ENCODE results near the gene NELL1. TPM values are rescaled to one million over a fixed set of nuclear protein-coding genes. Genes with fewer than 3 reads are reported as not detected.

The NELL1 gene
- total RNA-seq, 2 donors from 2014 or later: 0.19 TPM; not detected in 1

DNA sequence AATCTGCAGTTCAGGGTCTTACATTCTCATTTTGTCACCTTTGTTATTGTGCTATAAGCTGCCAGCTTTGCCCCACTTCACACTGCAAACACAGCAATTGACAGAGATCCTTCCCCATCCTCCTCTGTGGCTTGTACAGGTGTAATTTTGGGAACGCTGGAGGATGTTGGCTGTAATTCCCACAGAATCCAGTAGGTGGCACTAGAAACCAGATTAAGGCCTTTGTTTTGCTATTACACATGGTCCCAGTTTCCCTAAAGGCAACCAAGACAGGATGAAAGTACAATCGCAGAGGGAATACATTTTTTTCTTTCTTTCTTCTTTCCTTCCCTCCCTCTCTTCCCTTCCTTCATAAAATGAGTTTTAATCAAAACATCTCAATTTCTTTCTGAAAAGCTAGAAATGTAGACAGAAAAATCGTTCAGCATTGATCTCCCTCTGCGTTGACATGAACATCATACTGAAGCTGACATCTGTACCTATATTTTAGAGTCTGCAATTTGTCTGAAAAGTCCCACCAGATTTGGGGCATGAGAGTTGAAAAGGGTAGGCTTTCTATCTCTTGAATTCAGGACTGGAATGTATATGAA is 21.3 kb upstream of the NELL1 start:
- TF ChIP-seq, protein P1, sequence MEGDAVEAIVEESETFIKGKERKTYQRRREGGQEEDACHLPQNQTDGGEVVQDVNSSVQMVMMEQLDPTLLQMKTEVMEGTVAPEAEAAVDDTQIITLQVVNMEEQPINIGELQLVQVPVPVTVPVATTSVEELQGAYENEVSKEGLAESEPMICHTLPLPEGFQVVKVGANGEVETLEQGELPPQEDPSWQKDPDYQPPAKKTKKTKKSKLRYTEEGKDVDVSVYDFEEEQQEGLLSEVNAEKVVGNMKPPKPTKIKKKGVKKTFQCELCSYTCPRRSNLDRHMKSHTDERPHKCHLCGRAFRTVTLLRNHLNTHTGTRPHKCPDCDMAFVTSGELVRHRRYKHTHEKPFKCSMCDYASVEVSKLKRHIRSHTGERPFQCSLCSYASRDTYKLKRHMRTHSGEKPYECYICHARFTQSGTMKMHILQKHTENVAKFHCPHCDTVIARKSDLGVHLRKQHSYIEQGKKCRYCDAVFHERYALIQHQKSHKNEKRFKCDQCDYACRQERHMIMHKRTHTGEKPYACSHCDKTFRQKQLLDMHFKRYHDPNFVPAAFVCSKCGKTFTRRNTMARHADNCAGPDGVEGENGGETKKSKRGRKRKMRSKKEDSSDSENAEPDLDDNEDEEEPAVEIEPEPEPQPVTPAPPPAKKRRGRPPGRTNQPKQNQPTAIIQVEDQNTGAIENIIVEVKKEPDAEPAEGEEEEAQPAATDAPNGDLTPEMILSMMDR (IDR thresholded peaks at IDR 0.05): peak; percentile 89
- Histone ChIP-seq H3K27ac (no peak overlapping the region), H3K27me3 (no peaks in the 10 kb centered on the region), H3K9ac (ENCODE audit: low read depth in 2 of 2, low read length in 2 of 2) (no peak overlapping the region), H3K4me1 (no peaks in the 10 kb centered on the region), H3K9me3 (no peaks in the 10 kb centered on the region), H3K36me3 (no peaks in the 10 kb centered on the region), H3K4me3 (no peak overlapping the region)
- intact Hi-C loops (cut with DNase I): loop anchor here (10.0 kb wide), 2 partner anchors 1487 to 1657 kb away; no protein-coding TSS in a partner anchor
- DNase-seq: peak; percentile 56

DNA sequence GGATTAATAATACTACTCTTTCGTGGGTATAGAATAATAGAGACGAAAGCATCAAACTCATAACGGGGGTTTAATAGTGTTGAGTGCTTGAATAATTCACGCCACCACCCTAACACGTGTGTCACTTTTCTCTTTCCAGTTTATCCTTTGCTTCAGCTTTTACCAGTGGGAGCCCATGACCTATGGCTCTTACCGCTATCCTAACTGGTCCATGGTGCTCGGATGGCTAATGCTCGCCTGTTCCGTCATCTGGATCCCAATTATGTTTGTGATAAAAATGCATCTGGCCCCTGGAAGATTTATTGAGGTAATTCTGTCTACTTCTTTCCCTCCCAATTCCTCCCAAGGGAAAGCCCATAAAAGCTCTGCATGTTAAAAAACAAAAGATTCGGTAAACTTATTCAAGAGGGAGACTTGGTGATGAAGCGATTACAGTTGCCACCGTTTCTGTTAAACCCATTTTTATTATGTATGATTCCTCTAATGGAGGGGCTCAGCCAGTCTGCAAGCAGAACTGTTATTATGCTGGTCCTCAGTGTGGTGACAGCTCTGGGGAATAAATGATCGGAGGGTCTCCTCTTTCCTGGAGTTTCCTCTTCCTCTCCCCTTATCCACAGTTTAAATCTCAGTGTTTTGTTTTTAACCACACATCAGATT is 17.1 kb upstream of the NELL1 start:
- no peak overlapping the region for H3K27ac ChIP-seq
- no peaks in the 10 kb centered on the region for H3K9me3 ChIP-seq
- no peak for DNase-seq
- H3K27me3 ChIP-seq: no peaks in the 10 kb centered on the region
- H3K9ac ChIP-seq (ENCODE audit: low read depth in 2 of 2, low read length in 2 of 2): no peak overlapping the region
- TF ChIP-seq, protein P1 (IDR thresholded peaks at IDR 0.05): no peak
- no peaks in the 10 kb centered on the region for H3K36me3 ChIP-seq
- no peaks in the 10 kb centered on the region for H3K4me1 ChIP-seq
- no peak overlapping the region for H3K4me3 ChIP-seq
- intact Hi-C loops (cut with DNase I): no loop called here

DNA sequence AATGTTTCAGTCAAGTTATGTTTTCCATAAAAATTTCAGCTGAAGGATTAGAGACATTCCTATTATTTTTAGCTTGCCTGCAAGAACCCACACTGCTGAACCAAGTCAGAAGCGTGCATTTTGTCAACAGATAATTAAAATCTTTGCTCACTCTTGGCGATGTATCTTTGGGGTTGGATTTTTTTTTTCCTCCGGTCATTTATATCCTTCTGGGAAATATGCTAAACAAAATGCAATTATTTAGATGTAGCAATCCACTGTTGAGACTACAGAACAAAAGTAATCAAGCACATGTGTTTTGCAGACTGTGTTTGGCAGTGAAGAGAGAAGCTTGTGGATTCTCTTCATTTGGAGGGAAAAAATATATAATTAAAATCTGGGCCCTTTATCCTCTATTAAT is 15.3 kb upstream of the NELL1 start:
- DNase-seq: no peak
- intact Hi-C loops (cut with DNase I): no loop called here
- H3K4me3 ChIP-seq: no peak overlapping the region
- H3K27ac ChIP-seq: no peak overlapping the region
- H3K27me3 ChIP-seq: no peaks in the 10 kb centered on the region
- H3K9ac ChIP-seq (ENCODE audit: low read depth in 2 of 2, low read length in 2 of 2): no peak overlapping the region
- TF ChIP-seq, protein P1 (IDR thresholded peaks at IDR 0.05): no peak
- no peaks in the 10 kb centered on the region for H3K9me3 ChIP-seq
- no peaks in the 10 kb centered on the region for H3K36me3 ChIP-seq
- no peaks in the 10 kb centered on the region for H3K4me1 ChIP-seq

DNA sequence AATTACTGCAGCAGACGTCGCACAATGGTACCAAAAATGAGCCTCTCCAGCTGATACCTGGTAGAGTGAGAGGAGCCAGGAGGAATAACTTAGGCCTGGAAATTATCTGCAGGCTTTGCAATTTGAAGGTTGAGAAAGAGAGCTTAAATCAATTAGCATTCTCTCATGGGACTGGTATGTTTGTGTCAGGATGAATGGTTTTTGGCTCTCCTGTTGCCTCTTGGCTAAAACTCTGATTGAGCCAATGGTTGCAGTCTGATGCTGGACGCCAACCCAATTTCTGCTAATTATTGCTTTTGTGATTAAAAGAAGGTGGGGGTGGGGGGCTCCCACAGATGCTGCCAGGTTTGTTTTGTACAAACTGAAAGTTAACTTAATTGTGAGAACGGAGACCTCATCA is 12.5 kb upstream of the NELL1 start:
- Histone ChIP-seq H3K9me3 (no peaks in the 10 kb centered on the region), H3K36me3 (no peaks in the 10 kb centered on the region), H3K4me1 (no peaks in the 10 kb centered on the region), H3K9ac (ENCODE audit: low read depth in 2 of 2, low read length in 2 of 2) (no peak overlapping the region), H3K27ac (no peak overlapping the region), H3K27me3 (no peaks in the 10 kb centered on the region), H3K4me3 (no peak overlapping the region)
- intact Hi-C loops (cut with DNase I): no loop called here
- TF ChIP-seq, protein P1 (IDR thresholded peaks at IDR 0.05): no peak
- DNase-seq: no peak

DNA sequence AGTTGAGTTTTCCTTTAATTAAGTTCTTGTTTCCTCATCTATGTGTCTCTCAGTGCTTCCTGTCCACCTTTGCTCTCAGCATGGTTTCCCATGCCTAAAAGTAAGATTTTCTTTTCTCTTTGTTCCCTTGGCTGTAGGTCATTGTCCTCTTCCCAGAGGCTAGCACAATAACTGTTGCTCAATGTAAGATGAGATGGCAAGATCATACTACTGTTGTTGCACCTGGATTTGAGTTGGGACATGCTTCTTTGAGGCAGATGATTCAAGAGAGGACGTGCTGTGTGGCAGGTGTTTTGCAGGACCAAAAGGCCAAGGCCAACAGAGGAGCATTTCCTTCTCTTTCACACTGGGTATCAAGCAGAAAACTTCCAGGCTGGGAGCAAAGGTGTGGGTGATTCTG is 11.3 kb upstream of the NELL1 start:
- TF ChIP-seq, protein P1 (IDR thresholded peaks at IDR 0.05): no peak
- no peak for DNase-seq
- Histone ChIP-seq H3K4me3 (no peak overlapping the region), H3K9me3 (no peaks in the 10 kb centered on the region), H3K4me1 (no peaks in the 10 kb centered on the region), H3K36me3 (no peaks in the 10 kb centered on the region), H3K27me3 (no peaks in the 10 kb centered on the region), H3K27ac (no peak overlapping the region), H3K9ac (ENCODE audit: low read depth in 2 of 2, low read length in 2 of 2) (no peak overlapping the region)
- intact Hi-C loops (cut with DNase I): no loop called here

Measured in colonic mucosa (tissue), 4 donors.